ENCODE results near the gene RIPOR2.

The RIPOR2 gene

GRCh38 chr6:24840187-24840586 is 95.6 kb downstream of the RIPOR2 start:
- DNase-seq = no peak

GRCh38 chr6:24838994-24839393 is 96.8 kb downstream of the RIPOR2 start:
- no peak for DNase-seq

- DNase-seq = no peak
These were observed 97.7 kb downstream of the RIPOR2 start for GRCh38 chr6:24838081-24838480.

GRCh38 chr6:24836109-24836508 is 99.7 kb downstream of the RIPOR2 start:
- DNase-seq = no peak

GRCh38 chr6:24833711-24834386 is 101.9 kb downstream of the RIPOR2 start:
- no peak for DNase-seq

- no peak for DNase-seq
These were observed 103.0 kb downstream of the RIPOR2 start for GRCh38 chr6:24832794-24833193.

GRCh38 chr6:24831771-24832716 is 103.7 kb downstream of the RIPOR2 start:
- DNase-seq = no peak

- DNase-seq = no peak
These were observed 106.1 kb downstream of the RIPOR2 start for GRCh38 chr6:24829657-24830056.

- no peak for DNase-seq
These were observed 107.8 kb downstream of the RIPOR2 start for GRCh38 chr6:24827970-24828369.

- DNase-seq = no peak
These were observed 108.6 kb downstream of the RIPOR2 start for GRCh38 chr6:24827162-24827561.

GRCh38 chr6:24825130-24825630 is 110.6 kb downstream of the RIPOR2 start:
- DNase-seq = no peak

GRCh38 chr6:24824142-24824938 is 111.4 kb downstream of the RIPOR2 start:
- DNase-seq = no peak

GRCh38 chr6:24823185-24823584 is 112.6 kb downstream of the RIPOR2 start:
- DNase-seq = no peak

GRCh38 chr6:24822696-24823095 is 113.1 kb downstream of the RIPOR2 start:
- DNase-seq = no peak

- DNase-seq = no peak
These were observed 113.8 kb downstream of the RIPOR2 start for GRCh38 chr6:24821860-24822444.

- DNase-seq = no peak
These were observed 117.4 kb downstream of the RIPOR2 start for GRCh38 chr6:24818346-24818745.

- no peak for DNase-seq
These were observed 126.0 kb downstream of the RIPOR2 start for GRCh38 chr6:24809728-24810127.

- no peak for DNase-seq
These were observed 128.2 kb downstream of the RIPOR2 start for GRCh38 chr6:24807584-24807983.

GRCh38 chr6:24802271-24803059 is 133.3 kb downstream of the RIPOR2 start:
- DNase-seq = no peak

- DNase-seq = no peak
These were observed 136.2 kb downstream of the RIPOR2 start for GRCh38 chr6:24799541-24799915.

- no peak for DNase-seq
These were observed 136.8 kb downstream of the RIPOR2 start, which contains the start of gene ARMH2 for GRCh38 chr6:24798740-24799540. Gene ARMH2, minus strand, starts transcription at chr6:24798917. Its CDS starts 60 bp downstream, at chr6:24798857.

All from NCI-H187 treated with DMSO at 0.1 percent for 48 hours (cell line).